ENCODE measurements around the gene APPL2.
"Not testable (repeated sequence)": the region's sequence is repeated elsewhere in the genome, so short reads cannot be mapped to it uniquely, and the experiment has no call there.

The APPL2 gene

GRCh38 chr12:105235732-105236476 is at the start of gene APPL2:
TSS of gene APPL2 (minus strand) at chr12:105236174. CDS start at chr12:105236012, 162 bp downstream.
- DNase-seq = peak; percentile 78

GRCh38 chr12:105285378-105285777 is 49.4 kb upstream of the APPL2 start:
- DNase-seq = no peak

GRCh38 chr12:105281694-105282049 is 45.7 kb upstream of the APPL2 start:
- no peak for DNase-seq

GRCh38 chr12:105280966-105281693 is 45.2 kb upstream of the APPL2 start:
- no peak for DNase-seq

DNA sequence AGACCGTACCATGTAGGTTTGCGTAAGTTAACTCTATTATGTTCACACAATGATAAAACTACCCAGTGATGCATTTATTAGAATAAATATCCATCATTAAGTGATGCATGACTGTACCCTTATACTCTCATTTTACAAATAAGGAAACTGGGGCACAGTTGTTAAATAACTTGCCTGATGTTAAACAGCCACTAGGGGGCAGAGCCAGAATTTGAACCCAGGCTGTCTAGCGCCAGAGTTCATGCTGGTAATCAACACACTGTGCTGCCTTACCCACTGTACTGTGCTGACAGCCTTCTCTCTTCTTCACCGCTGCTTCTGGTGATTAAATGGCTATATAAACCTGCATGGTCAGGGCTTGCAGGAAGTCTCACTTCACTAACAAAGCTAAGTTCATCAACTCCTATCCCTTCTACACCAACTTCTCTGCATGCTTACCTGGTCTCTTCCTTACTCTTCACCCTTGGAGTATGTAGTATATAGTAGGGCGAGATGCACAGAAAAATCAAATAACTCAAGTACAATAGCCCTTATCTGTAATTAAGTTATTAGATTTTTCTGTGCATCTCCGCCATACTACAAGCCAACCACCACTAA is 43.6 kb upstream of the APPL2 start:
- no peak for DNase-seq

GRCh38 chr12:105278043-105278697 is 42.2 kb upstream of the APPL2 start:
- DNase-seq = no peak

GRCh38 chr12:105275997-105276733 is 40.2 kb upstream of the APPL2 start:
- DNase-seq = peak; percentile 45

DNA sequence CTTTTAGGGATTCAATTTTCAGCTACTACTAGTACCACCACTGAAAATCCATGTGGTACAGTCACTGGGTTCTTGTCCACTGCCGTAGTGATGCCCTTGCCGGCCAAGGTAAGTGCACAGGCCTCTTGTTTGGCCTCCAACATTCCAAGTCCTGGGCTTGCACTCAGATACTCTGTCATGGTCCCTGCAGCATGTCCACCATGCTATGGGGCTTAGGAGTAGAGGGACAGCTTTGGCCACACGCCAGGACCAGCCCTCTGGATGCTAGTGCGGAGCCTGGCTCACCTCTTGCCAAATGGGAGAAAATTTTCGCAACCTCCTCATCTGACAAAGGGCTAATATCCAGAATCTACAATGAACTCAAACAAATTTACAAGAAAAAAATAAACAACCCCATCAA is 38.6 kb upstream of the APPL2 start:
- DNase-seq = no peak

GRCh38 chr12:105273601-105274000 is 37.6 kb upstream of the APPL2 start:
- DNase-seq = no peak

DNA sequence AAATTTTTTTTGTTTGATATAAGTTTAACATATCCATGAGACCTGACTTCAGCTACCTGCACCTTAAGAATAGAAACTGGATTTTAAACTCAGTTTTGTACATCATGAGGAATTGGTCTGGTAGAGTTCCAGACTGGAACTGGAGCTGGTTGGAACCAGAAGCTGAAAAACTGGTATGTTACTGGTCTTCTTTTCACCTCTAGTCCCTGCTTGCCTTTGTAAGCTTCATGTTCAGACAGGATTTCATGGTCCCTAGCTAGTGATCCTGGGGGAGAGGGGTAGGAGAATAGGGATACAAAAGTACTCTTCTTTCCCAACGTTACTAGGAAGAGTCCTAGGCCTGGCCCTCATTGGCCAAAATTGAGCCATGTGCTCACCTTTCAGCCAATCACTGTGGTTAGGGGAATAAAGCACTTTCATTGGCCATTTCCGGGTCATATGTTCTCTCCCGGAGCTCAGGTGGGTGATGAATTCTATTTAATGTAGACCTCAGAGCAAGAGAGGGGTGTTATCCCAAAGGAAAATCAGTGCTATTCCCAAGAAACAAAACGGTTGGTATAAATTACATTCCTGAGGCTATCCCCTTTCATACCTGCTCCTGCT is 36.9 kb upstream of the APPL2 start:
- no peak for DNase-seq

DNA sequence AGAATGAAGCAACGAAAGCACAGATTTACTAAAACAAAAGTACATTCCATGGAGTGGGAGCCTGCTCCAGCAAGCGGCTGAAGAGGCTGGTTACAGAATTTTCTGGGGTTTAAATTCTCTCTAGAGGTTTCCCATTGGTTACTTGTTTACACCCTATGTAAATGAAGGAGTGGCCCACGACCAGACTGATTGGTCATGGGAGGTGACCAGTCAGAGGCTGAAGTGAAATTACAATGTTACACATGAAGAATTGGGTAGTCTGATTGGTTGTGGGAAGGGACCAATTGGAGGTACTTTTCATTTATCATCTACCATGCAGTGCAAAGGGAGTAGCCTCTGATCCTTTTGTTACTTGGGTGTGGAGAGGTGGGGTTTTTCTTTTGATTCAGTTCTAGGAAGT is 36.2 kb upstream of the APPL2 start:
- DNase-seq = no peak

- DNase-seq = no peak
These were observed 35.4 kb upstream of the APPL2 start for GRCh38 chr12:105271364-105271763.

DNA sequence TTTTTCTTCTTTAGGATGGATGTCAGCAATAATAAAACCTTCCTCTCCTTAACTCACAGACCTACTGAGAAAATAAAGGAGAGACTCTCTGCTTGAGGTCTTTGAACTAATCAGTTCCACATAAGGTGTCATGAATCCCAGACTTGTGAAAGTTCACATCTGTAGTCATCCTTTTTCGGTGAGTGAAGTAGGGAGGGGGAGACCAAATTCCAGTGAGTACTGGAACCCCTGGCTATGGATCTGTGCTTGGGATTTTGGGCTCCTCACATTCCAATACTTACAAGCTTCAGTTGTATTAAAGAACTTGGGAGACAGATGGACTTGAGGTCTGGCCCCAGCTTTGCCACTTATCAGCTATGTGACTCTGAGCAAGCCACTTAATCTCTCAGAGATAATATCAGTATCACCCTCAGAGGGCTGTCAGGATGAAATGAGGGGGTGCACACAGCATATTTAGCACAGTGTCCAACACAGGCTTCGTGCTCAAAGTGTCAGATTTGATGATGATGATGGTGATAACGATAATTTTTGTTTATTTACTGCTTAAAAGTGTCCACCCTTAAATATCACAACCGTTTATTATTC is 34.8 kb upstream of the APPL2 start:
- DNase-seq = no peak

- DNase-seq = no peak
These were observed 31.7 kb upstream of the APPL2 start for GRCh38 chr12:105267711-105268110.

DNA sequence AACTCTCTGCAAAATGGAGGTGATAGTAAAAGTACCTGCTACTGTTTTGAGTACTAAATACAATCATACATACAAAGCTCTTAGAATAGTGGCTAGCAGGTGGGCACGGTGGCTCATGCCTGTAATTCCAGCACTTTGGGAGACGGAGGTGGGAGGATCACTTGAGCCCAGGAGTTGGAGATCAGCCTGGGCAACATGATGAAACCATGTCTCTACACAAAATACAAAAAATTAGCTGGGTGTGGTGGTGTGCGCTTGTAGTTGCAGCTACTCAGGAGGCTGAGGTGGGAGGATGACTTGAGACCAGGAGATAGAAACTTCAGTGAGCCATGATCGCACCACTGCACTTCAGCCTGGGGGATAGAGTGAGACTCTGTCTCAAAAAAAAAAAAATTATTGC is 28.8 kb upstream of the APPL2 start:
- DNase-seq = no peak

- DNase-seq = no peak
These were observed 26.6 kb upstream of the APPL2 start for GRCh38 chr12:105262461-105263184.

- DNase-seq = no peak
These were observed 25.0 kb upstream of the APPL2 start for GRCh38 chr12:105261010-105261409.

GRCh38 chr12:105259226-105259625 is 23.3 kb upstream of the APPL2 start:
- no peak for DNase-seq

DNA sequence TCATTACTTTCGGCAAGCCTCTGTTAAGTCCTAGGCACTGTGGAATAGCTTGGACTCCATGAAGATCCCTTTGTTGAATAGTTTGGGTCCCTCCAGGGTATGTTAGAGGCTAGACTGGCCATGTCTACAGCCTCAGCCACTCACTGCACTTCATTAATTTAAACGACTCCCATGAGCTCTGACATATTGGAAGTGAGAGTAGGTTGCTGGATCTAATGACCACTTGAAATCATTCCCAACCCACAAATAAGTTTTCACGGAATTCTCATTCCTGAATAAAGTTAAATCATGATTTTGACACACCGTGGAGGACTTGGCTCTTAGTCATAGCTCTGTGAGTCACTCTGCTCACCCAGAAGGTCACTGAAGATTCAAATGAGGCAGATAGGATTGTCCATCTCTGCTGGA is 21.4 kb upstream of the APPL2 start:
- DNase-seq = no peak

- DNase-seq = no peak
These were observed 20.9 kb upstream of the APPL2 start for GRCh38 chr12:105256921-105257320.

GRCh38 chr12:105256431-105256830 is 20.5 kb upstream of the APPL2 start:
- DNase-seq = not testable (repeated sequence)

Data from NCI-H510A treated with DMSO at 0.1 percent for 48 hours (cell line).